A549 (cell line): Measurements from ENCODE around the gene OR6C1. TPM values are rescaled to one million over a fixed set of nuclear protein-coding genes. Genes with fewer than 3 reads are reported as not detected.
"Not testable (repeated sequence)": the region's sequence is repeated elsewhere in the genome, so short reads cannot be mapped to it uniquely, and the experiment has no call there.

ENCODE experiments used
- ATAC-seq, 2 experiments: fragments of 200-7000 bp in 1 of 2; fragments of >200 bp in 1 of 2; cut with Nextera tagmentation in 1 of 2; cut with Tn5 transposase in 1 of 2; 3 replicates each; pipeline versions ENCODE4 v1.8.0 to v1.9.1; 2018 to 2020; ENCODE audit warnings: mild to moderate bottlenecking in 1 of 2, moderate library complexity in 1 of 2
- CTCF ChIA-PET: fragments of 300-600 bp; sonication (Branson Sonifier 250); formaldehyde crosslinking; extraction: SDS; loops from one replicate; lab custom pipeline; 2021; ENCODE audit warnings: antibody characterized with exemption, inconsistent platforms; lab: Yijun Ruan, JAX
- POLR2A ChIA-PET: fragments of 350-600 bp; formaldehyde crosslinking; extraction: SDS; loops from one replicate; lab custom pipeline; 2021; ENCODE audit warnings: antibody characterized with exemption, inconsistent platforms; lab: Yijun Ruan, JAX
- DNase-seq, 2 experiments: peaks; one replicate each; pipeline versions ENCODE4 v3.0.0 to v3.0.0-alpha.2; 2011 to 2016; ENCODE audit warnings: low read depth in 1 of 2, low spot score in 1 of 2
- FAIRE-seq: peaks from 2 replicates; lab custom pipeline; 2011; peaks lifted over from hg19 to GRCh38; lab: Jason Lieb, UNC
- H3K27ac ChIP-seq, 2 experiments: fragments of >200 bp; sonication (Bioruptor Twin); formaldehyde crosslinking; 3 replicates each; pipeline ENCODE4 v1.5.1; 2016 to 2017
- H3K4me1 ChIP-seq: fragments of >200 bp; sonication (Bioruptor Twin); formaldehyde crosslinking; 3 replicates; pipeline ENCODE4 v1.6.1; 2016
- H3K4me2 ChIP-seq: fragments of >200 bp; sonication (Bioruptor Twin); formaldehyde crosslinking; 3 replicates; pipeline ENCODE4 v1.6.1; 2016
- H3K4me3 ChIP-seq: fragments of >200 bp; sonication (Bioruptor Twin); formaldehyde crosslinking; 3 replicates; pipeline ENCODE4 v1.5.1; 2016
- H3K9me3 ChIP-seq: fragments of >200 bp; sonication (Bioruptor Twin); formaldehyde crosslinking; 3 replicates; pipeline ENCODE4 v1.6.1; 2016
- BHLHE40 ChIP-seq: IDR thresholded peaks from 2 replicates; pipeline ENCODE4 v1.6.1; 2012; ENCODE audit warnings: low read depth, low read length, inconsistent platforms
- CBX2 ChIP-seq: fragments of 200-600 bp; sonication (generic); IDR thresholded peaks from 2 replicates; pipeline ENCODE4 v1.6.1; 2016; ENCODE audit warnings: low read depth, mild to moderate bottlenecking, borderline replicate concordance
- CEBPB ChIP-seq, 2 experiments: fragments of >200 bp in 1 of 2; sonication (Bioruptor Twin) in 1 of 2; formaldehyde crosslinking in 1 of 2; IDR thresholded peaks; 2 replicates each; pipeline ENCODE4 v1.6.1; 2012 to 2016
- E2F6 ChIP-seq: IDR thresholded peaks from 2 replicates; pipeline ENCODE4 v1.6.1; 2012; ENCODE audit warnings: low read depth, borderline replicate concordance
- EHF ChIP-seq: fragments of 250-450 bp; sonication (Bioruptor Pico); IDR thresholded peaks from 2 replicates; pipeline ENCODE4 v1.5.0; 2020; ENCODE audit warnings: mild to moderate bottlenecking
- EHMT2 ChIP-seq: fragments of 200-600 bp; sonication (generic); IDR thresholded peaks from 2 replicates; pipeline ENCODE4 v1.6.1; 2016; ENCODE audit warnings: antibody characterized with exemption, low read depth, mild to moderate bottlenecking, moderate library complexity
- FOSB ChIP-seq: fragments of 250-450 bp; sonication (Bioruptor Pico); IDR thresholded peaks from 2 replicates; pipeline ENCODE4 v1.5.0; 2020; ENCODE audit warnings: mild to moderate bottlenecking, moderate library complexity
- FOXS1 ChIP-seq: fragments of 250-450 bp; sonication (Bioruptor Pico); IDR thresholded peaks from 2 replicates; pipeline ENCODE4 v1.5.0; 2020; ENCODE audit warnings: mild to moderate bottlenecking, moderate library complexity
- HDAC2 ChIP-seq: fragments of 200-600 bp; sonication (generic); IDR thresholded peaks from 2 replicates; pipeline ENCODE4 v1.6.1; 2016
- HEYL ChIP-seq: fragments of 250-450 bp; sonication (Bioruptor Pico); IDR thresholded peaks from 2 replicates; pipeline ENCODE4 v1.8.0; 2021; ENCODE audit warnings: mild to moderate bottlenecking, moderate library complexity
- KDM5A ChIP-seq: fragments of 200-600 bp; sonication (generic); IDR thresholded peaks from 2 replicates; pipeline ENCODE4 v1.6.1; 2016; ENCODE audit warnings: antibody characterized with exemption, mild to moderate bottlenecking
- MAFK ChIP-seq: fragments of 450-650 bp; IDR thresholded peaks from 2 replicates; pipeline ENCODE4 v1.6.1; 2014; ENCODE audit not compliant: partially characterized antibody
- MAZ ChIP-seq: fragments of 150-350 bp; IDR thresholded peaks from 2 replicates; pipeline ENCODE4 v1.6.1; 2014; ENCODE audit warnings: antibody characterized with exemption, low read depth, low read length, borderline replicate concordance
- MYC ChIP-seq: IDR thresholded peaks from 2 replicates; pipeline ENCODE4 v1.6.1; 2012; ENCODE audit warnings: mild to moderate bottlenecking, inconsistent platforms, low read length, improper control_type of control experiment, borderline replicate concordance
- NFE2L2 ChIP-seq: fragments of 150-350 bp; conservative IDR thresholded peaks from 2 replicates; pipeline ENCODE4 v1.6.1; 2014; ENCODE audit warnings: low read length
- POLR2AphosphoS2 ChIP-seq: conservative IDR thresholded peaks from 2 replicates; pipeline ENCODE4 v1.6.1; 2012; ENCODE audit warnings: low read length, improper control_type of control experiment, inconsistent platforms
- RAD21 ChIP-seq, 2 experiments: fragments of >200 bp in 1 of 2; sonication (Bioruptor Twin) in 1 of 2; formaldehyde crosslinking in 1 of 2; IDR thresholded peaks in 1 of 2; conservative IDR thresholded peaks in 1 of 2; 2 replicates in 1 of 2; 3 replicates in 1 of 2; pipeline ENCODE4 v1.6.1; 2012 to 2018; ENCODE audit warnings: inconsistent platforms in 1 of 2
- RARB ChIP-seq: fragments of 250-450 bp; sonication (Bioruptor Pico); IDR thresholded peaks from 2 replicates; pipeline ENCODE4 v1.8.0; 2021; ENCODE audit warnings: mild to moderate bottlenecking, moderate library complexity
- RFX5 ChIP-seq: fragments of 450-650 bp; IDR thresholded peaks from 2 replicates; pipeline ENCODE4 v1.7.1; 2014; ENCODE audit warnings: antibody characterized with exemption, mild to moderate bottlenecking, moderate library complexity
- ZC3H11A ChIP-seq: fragments of 450-650 bp; IDR thresholded peaks from 2 replicates; pipeline ENCODE4 v1.6.1; 2014; ENCODE audit warnings: antibody characterized with exemption, mild to moderate bottlenecking
- ZNF302 ChIP-seq: fragments of 250-450 bp; sonication (Bioruptor Pico); IDR thresholded peaks from 2 replicates; pipeline ENCODE4 v1.9.0; 2021; ENCODE audit warnings: inconsistent platforms, mild to moderate bottlenecking, moderate library complexity
- ZSCAN20 ChIP-seq: fragments of 250-450 bp; sonication (Bioruptor Pico); IDR thresholded peaks from 2 replicates; pipeline ENCODE4 v1.8.0; 2022; ENCODE audit warnings: mild to moderate bottlenecking, moderate library complexity
- WGBS: methylation state at CpG from one replicate; pipeline ENCODE4 v1.1.6; 2017; ENCODE audit errors: missing lambda C conversion rate; 5-methylcytosine and 5-hydroxymethylcytosine counted together
- polyA plus RNA-seq, 4 experiments: library from polyadenylated mRNA; depleted of rRNA in 3 of 4; stranded (reverse); fragments of >200 nt; fragmentation: RNase III in 1 of 4; extraction: RNeasy Plus Mini Kit Qiagen cat#74134 plus additional on column Dnase treatment in 1 of 4; gene quantifications; 2 replicates in 3 of 4; 3 replicates in 1 of 4; pipeline ENCODE4 v1.2.3, GENCODE V29; 2011 to 2017
- TF ChIP-seq, protein P1 (sequence below): fragments of 250-450 bp; sonication (Bioruptor Pico); IDR thresholded peaks from 2 replicates; pipeline ENCODE4 v1.5.0; 2020; ENCODE audit warnings: low read depth, mild to moderate bottlenecking, moderate library complexity
- TF ChIP-seq, protein P2 (sequence below): fragments of >200 bp; sonication (Bioruptor Twin); formaldehyde crosslinking; IDR thresholded peaks from 3 replicates; pipeline ENCODE4 v1.5.1; 2016

The OR6C1 gene
- polyA plus RNA-seq, 2 of the 4 experiments (the other 2 are of a cell fraction): not detected

DNA sequence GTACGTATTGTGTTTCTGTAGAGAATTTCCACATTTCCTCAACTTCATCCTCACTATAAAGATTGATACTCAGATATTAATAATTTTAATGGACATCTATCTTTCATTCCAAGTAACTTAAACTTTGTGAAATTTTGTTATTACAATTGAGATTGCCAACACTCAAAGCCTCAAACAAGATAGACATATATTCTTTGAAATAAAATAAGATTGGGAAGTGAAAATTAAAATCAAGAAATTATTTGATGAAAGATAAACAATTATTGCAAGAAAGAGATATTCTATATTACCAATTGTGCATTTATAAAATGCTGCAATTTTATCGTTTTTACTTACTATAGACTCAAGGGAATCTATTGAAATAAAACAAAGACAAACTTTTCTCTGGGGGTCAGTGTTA lies 17.7 kb upstream of the OR6C1 start, which contains the start of gene OR6C6:
OR6C6 (minus strand) TSS at position 101 of the 400 bp plus-strand sequence. CDS start 1,337 bp downstream, outside the sequence.
- DNase-seq (no peak), FAIRE-seq (no peak), ATAC-seq (no peak)
- H3K4me3 ChIP-seq: no peak within 1 kb of the TSS
- no peak within 1 kb of the TSS for H3K27ac ChIP-seq
- 43% methylated on average over 2 of the region's 2 CpGs for WGBS
- TF ChIP-seq FOSB (CRISPR knock-in tag): no peak
- no peak for TF ChIP-seq CEBPB (IDR thresholded peaks at IDR 0.05)
- TF ChIP-seq MAZ: no peak
- no peak for TF ChIP-seq NFE2L2
- no peak for TF ChIP-seq ZSCAN20 (CRISPR knock-in tag)
- no peak for TF ChIP-seq FOXS1
- TF ChIP-seq BHLHE40: no peak
- TF ChIP-seq MAFK: no peak
- no peak for TF ChIP-seq RAD21 (conservative IDR thresholded peaks at IDR 0.05 in 1 of 2, IDR thresholded peaks at IDR 0.05 in 1 of 2)
- TF ChIP-seq ZC3H11A: no peak
- no peak for TF ChIP-seq EHMT2
- TF ChIP-seq EHF: no peak
- TF ChIP-seq RARB (CRISPR knock-in tag): no peak
- H3K9me3 ChIP-seq: no peaks in the 10 kb centered on the region
- no peak within 1 kb of the TSS for H3K4me2 ChIP-seq
- ChIA-PET POLR2A (no interaction called here), CTCF (no interaction called here)
- H3K4me1 ChIP-seq: no peaks in the 10 kb centered on the region

DNA sequence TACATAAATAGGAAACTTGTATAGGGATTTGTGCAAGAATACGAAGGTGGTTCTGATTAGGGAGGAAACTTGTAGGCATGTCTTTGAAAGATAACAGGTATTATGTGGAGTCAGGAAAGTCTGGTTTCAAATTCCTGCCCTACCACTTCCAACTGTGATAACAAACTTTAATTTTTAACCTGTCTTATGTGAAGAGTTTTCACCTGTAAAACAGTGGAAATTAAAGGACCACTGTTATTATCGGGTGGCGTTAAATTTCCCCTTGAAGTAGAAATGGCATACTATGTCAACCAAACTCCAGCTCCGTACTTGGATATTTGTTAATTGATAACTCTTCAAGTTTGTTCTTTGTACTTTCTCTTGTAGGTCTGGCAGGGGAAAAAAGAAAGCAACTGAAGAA lies 6.1 kb downstream of the OR6C1 start:
- no peaks in the 10 kb centered on the region for H3K4me1 ChIP-seq
- no peak overlapping the region for H3K4me3 ChIP-seq
- no peak for TF ChIP-seq CEBPB (IDR thresholded peaks at IDR 0.05)
- TF ChIP-seq RFX5: no peak
- no peak for TF ChIP-seq ZNF302
- TF ChIP-seq CBX2: no peak
- TF ChIP-seq HDAC2: no peak
- TF ChIP-seq MYC: no peak
- no peak for TF ChIP-seq KDM5A
- TF ChIP-seq ZC3H11A: no peak
- TF ChIP-seq E2F6: no peak
- TF ChIP-seq HEYL (CRISPR knock-in tag): no peak
- TF ChIP-seq, protein P1, sequence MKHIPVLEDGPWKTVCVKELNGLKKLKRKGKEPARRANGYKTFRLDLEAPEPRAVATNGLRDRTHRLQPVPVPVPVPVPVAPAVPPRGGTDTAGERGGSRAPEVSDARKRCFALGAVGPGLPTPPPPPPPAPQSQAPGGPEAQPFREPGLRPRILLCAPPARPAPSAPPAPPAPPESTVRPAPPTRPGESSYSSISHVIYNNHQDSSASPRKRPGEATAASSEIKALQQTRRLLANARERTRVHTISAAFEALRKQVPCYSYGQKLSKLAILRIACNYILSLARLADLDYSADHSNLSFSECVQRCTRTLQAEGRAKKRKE (CRISPR knock-in tag): no peak
- TF ChIP-seq POLR2AphosphoS2: no peak
- TF ChIP-seq, protein P2, sequence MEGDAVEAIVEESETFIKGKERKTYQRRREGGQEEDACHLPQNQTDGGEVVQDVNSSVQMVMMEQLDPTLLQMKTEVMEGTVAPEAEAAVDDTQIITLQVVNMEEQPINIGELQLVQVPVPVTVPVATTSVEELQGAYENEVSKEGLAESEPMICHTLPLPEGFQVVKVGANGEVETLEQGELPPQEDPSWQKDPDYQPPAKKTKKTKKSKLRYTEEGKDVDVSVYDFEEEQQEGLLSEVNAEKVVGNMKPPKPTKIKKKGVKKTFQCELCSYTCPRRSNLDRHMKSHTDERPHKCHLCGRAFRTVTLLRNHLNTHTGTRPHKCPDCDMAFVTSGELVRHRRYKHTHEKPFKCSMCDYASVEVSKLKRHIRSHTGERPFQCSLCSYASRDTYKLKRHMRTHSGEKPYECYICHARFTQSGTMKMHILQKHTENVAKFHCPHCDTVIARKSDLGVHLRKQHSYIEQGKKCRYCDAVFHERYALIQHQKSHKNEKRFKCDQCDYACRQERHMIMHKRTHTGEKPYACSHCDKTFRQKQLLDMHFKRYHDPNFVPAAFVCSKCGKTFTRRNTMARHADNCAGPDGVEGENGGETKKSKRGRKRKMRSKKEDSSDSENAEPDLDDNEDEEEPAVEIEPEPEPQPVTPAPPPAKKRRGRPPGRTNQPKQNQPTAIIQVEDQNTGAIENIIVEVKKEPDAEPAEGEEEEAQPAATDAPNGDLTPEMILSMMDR: no peak
- FAIRE-seq: no peak
- WGBS: 21% methylated on average over 4 of the region's 4 CpGs
- no peaks in the 10 kb centered on the region for H3K9me3 ChIP-seq
- POLR2A ChIA-PET: no interaction called here
- H3K27ac ChIP-seq: no peak overlapping the region
- DNase-seq: no peak
- ATAC-seq: no peak
- CTCF ChIA-PET: no interaction called here
- H3K4me2 ChIP-seq: no peak overlapping the region

DNA sequence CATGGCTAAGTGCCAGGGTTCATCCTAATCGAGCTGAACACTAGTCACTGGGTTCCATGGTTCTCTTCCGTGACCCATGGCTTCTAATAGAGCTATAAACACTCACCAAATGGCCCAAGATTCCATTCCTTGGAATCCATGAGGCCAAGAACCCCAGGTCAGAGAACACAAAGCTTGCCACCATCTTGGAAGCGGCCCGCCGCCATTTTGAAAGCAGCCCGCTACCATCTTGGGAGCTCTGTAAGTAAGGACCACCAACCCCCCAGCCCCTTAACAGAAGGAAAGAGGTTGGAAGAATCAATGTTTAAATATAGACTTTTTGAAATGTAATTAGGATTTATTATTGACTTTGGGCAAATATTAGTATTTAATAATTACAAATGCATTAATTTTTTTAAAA lies 11.7 kb downstream of the OR6C1 start:
- H3K4me2 ChIP-seq, H3K4me3 ChIP-seq, H3K9me3 ChIP-seq, FAIRE-seq, POLR2A ChIA-PET, H3K4me1 ChIP-seq, ATAC-seq, H3K27ac ChIP-seq, DNase-seq, CTCF ChIA-PET: not testable (repeated sequence)
- 75% methylated on average over 5 of the region's 6 CpGs for WGBS
